Measurements from ENCODE around the gene ALK. TPM values are rescaled to one million over a fixed set of nuclear protein-coding genes. Genes with fewer than 3 reads are reported as not detected.

Gene ALK
- total RNA-seq, 1 experiment from 2014 or later = not detected

DNA sequence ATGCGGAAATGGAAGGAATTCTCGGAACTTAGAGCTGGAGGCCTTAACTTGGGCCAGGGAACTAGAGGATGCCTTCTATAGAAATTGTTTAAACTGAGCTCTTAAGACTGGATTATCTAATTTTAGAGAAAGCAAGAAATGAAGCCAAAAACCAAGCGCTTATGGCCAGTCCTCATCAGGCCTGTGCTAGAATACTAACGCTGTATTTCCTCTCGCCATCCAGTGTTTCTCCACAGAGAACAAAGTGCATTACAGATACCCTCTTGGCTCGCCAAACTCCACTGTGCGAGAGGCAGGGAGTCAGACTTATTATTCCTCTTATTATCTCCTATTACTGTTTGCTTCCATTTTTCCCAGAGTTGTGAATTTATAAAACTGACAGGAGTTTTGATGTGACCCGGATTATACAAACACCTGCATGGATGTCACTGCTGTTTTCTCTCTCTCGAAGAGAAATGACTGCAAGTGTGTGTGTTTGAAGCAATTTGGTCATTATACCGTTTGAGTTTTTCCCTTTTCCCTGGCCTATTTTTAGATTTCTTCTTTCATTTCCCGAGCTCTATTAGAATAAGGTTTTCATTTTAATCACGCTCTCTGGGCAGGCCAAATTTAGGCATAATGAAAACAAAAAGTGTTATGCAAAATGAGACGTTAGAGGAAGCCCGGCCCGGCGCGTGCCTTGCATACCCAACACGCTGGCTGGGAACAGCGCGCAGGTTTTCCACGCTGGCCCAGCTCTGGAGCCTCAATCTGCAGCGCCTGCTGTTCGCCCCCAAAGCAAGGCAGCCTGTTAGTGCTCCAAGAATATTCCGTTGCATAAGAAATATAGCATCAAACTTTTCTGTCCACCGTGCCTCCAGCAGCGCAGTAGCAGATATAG is 103.3 kb downstream of the ALK start:
- Histone ChIP-seq H4K20me1 (ENCODE audit: control insufficient read depth, insufficient read depth, insufficient read length) (no peaks in the 10 kb centered on the region), H3K4ac (ENCODE audit: low read depth, low read length) (no peak overlapping the region), H2AFZ (ENCODE audit: low read length) (no peak overlapping the region), H3K4me1 (ENCODE audit: insufficient read depth, low read length) (0 out of 2 replicates have a peak, but pooled peaks cover 5% of the 10 kb centered on the region), H4K5ac (ENCODE audit: insufficient read length, low read depth, low read length) (no peak overlapping the region), H3K27me3 (ENCODE audit: insufficient read depth, low read length) (no peaks in the 10 kb centered on the region), H3K9ac (ENCODE audit: extremely low read depth, insufficient read length, low read length) (no peak overlapping the region), H2BK5ac (ENCODE audit: insufficient read length, low read length) (no peak overlapping the region), H2BK120ac (ENCODE audit: low read depth, low read length, poor library complexity, severe bottlenecking) (no peak overlapping the region), H2BK20ac (ENCODE audit: low read depth, low read length, poor library complexity, severe bottlenecking) (no peak overlapping the region), H3K23ac (ENCODE audit: insufficient read length, low read depth, low read length) (no peak overlapping the region), H4K91ac (ENCODE audit: insufficient read length, low read depth, low read length) (no peak overlapping the region), H3T11ph (ENCODE audit: low read length) (no peak overlapping the region), H3K27ac (ENCODE audit: insufficient read length, low read depth, low read length) (no peak overlapping the region), H2AK5ac (ENCODE audit: insufficient read length, low read length) (no peak overlapping the region), H4K8ac (replicated peaks; ENCODE audit: insufficient read length, low read depth, low read length) (no peak overlapping the region), H3K79me2 (ENCODE audit: insufficient read depth, low read length) (no peaks in the 10 kb centered on the region), H2BK15ac (ENCODE audit: low read depth, low read length) (no peak overlapping the region), H3K14ac (ENCODE audit: insufficient read depth, low read length) (no peak overlapping the region), H3K79me1 (ENCODE audit: insufficient read depth, low read depth, low read length, poor library complexity, severe bottlenecking) (no peaks in the 10 kb centered on the region), H2BK12ac (ENCODE audit: insufficient read length, low read depth, low read length) (no peak overlapping the region), H3K23me2 (ENCODE audit: insufficient read length, low read depth, low read length, poor library complexity, severe bottlenecking) (no peaks in the 10 kb centered on the region), H3K18ac (ENCODE audit: insufficient read length, low read depth, low read length) (no peak overlapping the region), H3K56ac (ENCODE audit: insufficient read length, low read depth, low read length) (no peak overlapping the region), H3K9me3 (ENCODE audit: control insufficient read depth, low read depth, low read length) (no peaks in the 10 kb centered on the region), H3K4me2 (ENCODE audit: insufficient read depth, insufficient read length, low read length) (no peak overlapping the region)
- H3K27me3 Mint-ChIP-seq (ENCODE audit: low read depth) = peaks cover 2% of the 10 kb centered on the region
- DNase-seq = no peak
- H3K36me3 Mint-ChIP-seq (ENCODE audit: insufficient read depth in 1 of 3, low read depth in 3 of 3) = peaks cover 0 to 4% (median 4%) of the 10 kb centered on the region in 3 experiments; a peak in 3 of 7 replicates
- H3K4me3 Mint-ChIP-seq = no peak overlapping the region
- H3K4me1 Mint-ChIP-seq = peaks cover 8 to 12% of the 10 kb centered on the region in 2 experiments
- peaks cover 4 to 6% of the 10 kb centered on the region in 2 experiments; a peak in 3 of 5 replicates for H3K9me3 Mint-ChIP-seq
- no CpG with 5 or more reads among the region's 26 CpGs for WGBS (ENCODE audit: extremely low coverage, insufficient read length, low lambda C conversion rate)
- H3K27ac Mint-ChIP-seq = no peak overlapping the region
- TF ChIP-seq, protein P1, sequence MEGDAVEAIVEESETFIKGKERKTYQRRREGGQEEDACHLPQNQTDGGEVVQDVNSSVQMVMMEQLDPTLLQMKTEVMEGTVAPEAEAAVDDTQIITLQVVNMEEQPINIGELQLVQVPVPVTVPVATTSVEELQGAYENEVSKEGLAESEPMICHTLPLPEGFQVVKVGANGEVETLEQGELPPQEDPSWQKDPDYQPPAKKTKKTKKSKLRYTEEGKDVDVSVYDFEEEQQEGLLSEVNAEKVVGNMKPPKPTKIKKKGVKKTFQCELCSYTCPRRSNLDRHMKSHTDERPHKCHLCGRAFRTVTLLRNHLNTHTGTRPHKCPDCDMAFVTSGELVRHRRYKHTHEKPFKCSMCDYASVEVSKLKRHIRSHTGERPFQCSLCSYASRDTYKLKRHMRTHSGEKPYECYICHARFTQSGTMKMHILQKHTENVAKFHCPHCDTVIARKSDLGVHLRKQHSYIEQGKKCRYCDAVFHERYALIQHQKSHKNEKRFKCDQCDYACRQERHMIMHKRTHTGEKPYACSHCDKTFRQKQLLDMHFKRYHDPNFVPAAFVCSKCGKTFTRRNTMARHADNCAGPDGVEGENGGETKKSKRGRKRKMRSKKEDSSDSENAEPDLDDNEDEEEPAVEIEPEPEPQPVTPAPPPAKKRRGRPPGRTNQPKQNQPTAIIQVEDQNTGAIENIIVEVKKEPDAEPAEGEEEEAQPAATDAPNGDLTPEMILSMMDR (conservative IDR thresholded peaks at IDR 0.05) = no peak
